Ammon's horn (tissue), 1 donor: ENCODE results near the gene TMEM81.
A peak's percentile ranks its signal among the peaks of the same experiment; 100 is the strongest.

ENCODE experiments used
- DNase-seq: peaks from one replicate; pipeline ENCODE4 v3.0.0-alpha.2; 2016; ENCODE audit warnings: low spot score

Gene TMEM81

DNA sequence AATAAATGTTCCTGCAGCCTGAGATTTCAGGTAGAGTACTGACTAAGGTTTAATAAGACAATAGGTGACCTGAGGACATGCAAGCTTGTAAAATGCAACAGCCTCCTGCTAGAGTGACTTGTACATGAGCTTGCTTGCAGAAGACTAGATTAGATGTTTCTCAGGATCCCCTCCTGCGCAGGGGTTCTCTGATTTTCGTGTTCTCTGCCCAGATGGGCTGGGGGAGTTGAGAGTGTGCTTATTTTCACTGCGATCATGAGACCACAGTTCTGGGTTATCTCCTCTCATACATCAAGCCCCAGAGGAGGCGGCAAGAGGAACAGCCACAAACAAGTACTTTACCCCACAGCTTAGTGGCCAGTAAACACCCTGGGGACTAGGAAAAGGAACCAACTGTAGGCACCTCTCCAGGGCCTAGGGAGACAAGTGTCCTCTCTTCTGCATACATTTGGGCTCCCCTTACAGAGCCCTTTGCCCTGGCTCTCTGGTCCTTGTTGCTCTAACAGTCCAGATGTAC, 8.0 kb downstream of the TMEM81 start:
- no peak for DNase-seq

DNA sequence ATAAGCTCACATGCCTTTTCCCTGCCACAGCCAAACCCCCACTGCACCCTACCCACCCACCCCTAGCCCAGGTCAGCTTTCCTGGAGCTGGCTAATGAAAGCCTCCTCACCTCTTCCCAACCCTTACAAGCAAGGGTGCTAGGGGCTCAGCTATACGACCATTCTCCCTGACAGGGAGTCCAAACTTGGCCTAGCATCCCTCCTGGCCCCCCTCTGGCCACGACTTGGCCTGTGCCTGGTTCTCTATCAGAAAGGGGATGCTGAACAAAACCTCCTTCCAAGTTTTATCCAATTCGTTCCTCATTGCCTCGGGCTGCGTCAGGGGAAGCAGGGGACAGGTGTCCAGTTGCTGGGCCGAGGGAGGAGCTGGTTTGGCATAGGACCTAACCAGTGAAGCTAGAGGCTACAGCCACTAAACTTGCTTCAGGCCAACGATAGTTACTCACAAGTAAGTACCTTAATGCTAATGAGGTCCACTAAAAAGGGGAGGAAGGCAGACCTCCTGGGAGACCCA, 8.6 kb downstream of the TMEM81 start:
- no peak for DNase-seq

DNA sequence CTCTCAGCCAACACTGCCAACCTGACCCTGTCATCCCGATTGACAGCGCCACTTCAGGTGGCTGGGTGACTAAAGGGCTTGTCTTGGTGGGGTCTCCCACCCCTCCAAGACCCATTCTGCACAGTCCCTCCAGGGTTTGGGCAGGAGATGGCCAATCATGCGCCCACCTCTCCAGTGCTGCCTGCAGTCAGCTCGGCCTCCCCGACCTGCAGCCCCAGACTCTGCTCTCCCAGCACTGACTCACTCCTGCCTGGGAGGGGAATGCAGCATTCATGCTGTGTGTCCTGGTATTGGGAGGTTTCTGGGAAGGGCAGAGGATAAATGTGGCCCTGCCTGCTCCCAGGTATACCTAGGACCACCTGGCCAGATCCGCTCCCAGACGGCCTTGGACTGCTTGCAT, 9.7 kb downstream of the TMEM81 start:
- DNase-seq, result no peak

DNA sequence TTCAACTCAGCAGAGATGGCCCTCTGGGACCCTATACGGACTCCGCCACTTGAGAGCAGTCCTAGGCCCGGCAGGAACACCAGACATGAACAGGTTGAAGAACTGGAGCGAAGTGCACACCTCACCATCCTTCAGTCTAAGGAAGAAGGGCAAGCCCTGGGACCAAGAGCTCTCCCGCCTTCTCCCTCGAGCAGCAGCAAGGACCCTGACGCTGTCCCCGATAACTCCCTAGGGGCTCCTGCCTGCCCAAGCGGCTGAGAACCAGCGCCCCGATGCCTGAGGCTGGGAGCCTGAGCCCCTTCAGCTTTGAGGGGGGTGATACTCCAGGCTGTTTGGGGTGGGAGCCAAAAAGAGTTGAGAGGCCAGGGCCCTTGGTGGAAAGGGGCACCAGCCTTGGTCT, 10.2 kb downstream of the TMEM81 start:
- no peak for DNase-seq

DNA sequence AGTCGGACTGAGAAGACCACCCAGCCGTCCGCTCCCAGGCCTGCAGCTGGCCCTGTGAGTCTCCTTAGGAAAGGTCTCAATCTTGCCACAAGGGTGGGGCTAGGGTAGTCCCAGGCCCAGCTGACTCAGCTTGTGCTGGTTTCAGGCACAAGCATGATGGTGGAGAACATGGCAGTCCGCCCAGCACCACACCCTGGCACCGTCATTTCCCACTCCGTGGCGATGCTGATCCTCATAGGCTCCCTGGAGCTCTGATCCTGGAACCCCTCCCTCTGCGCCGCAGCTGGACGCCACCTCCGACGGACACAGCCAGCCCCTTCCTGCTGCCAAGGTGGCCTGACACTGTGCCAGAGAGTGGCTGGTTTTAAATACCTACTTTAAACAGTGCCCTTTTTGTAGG, 10.7 kb downstream of the TMEM81 start:
- no peak for DNase-seq

DNA sequence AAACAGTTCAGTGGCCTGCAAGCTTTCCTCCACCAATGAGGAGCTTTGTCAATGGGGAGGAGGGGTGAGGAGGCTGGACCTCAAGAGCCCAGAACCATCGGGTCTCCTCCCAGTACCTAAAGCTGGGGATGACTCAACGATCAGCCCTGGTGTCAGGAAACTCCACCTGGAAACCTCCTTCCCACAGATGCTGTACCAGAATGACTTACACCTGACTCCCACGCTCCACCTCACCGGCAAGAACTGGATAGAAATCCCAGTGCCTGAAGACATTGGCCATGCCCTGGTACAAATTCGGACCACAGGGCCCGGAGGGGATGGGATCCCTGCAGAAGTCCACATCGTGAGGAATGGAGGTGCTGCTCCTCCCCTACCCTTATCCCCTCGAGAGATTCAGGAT, 11.4 kb downstream of the TMEM81 start:
- no peak for DNase-seq

DNA sequence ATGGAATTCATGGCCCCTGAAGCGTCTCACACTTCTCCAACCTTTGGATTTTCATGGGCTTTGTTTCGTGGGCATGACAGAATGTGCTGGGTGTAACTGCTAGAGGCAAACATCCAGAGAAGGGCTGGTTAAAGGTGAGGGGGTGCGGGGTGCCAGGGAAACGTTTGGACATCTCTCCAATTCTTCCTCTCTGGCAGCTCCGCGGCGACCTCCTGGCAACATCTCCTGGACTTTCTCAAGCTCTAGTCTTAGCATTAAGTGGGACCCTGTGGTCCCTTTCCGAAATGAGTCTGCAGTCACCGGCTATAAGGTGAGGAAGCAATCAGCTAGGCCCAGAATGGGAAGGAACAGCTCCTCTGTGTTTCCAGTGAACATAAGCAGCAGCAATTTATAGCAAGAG, 12.0 kb downstream of the TMEM81 start:
- DNase-seq, result no peak

DNA sequence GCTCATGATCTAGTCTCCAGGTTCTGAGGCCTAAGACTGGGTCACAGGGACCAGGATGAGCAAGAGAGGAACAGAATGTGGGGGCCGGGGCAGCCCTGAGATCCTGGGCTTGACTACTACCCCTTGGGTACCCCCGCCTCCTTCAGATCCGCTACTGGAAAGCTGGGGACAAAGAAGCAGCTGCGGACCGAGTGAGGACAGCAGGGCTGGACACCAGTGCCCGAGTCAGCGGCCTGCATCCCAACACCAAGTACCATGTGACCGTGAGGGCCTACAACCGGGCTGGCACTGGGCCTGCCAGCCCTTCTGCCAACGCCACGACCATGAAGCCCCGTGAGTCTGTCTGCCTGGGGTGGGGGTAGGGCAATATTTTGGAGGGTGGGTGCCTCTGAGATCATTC, 12.5 kb downstream of the TMEM81 start:
- peak; percentile 70 for DNase-seq

DNA sequence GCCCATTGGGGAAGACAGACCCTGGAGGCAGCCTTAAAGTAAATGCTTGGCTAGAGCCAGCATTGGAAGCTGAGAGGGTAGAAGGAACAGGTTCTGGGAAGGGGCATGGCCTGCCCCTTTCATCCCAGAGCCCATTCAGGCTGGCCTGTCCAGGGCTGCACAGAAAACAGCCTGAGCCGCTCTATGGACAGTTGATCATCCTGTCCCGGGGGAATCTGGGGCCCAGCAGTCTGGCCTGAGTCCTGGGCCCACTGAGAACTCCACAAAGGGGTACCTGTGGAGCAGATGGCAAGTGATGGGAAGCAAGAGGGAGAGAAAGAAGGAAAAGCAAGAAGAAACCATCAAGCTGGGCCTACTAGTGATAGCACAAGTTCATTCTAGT, 13.2 kb downstream of the TMEM81 start:
- DNase-seq, result no peak

DNA sequence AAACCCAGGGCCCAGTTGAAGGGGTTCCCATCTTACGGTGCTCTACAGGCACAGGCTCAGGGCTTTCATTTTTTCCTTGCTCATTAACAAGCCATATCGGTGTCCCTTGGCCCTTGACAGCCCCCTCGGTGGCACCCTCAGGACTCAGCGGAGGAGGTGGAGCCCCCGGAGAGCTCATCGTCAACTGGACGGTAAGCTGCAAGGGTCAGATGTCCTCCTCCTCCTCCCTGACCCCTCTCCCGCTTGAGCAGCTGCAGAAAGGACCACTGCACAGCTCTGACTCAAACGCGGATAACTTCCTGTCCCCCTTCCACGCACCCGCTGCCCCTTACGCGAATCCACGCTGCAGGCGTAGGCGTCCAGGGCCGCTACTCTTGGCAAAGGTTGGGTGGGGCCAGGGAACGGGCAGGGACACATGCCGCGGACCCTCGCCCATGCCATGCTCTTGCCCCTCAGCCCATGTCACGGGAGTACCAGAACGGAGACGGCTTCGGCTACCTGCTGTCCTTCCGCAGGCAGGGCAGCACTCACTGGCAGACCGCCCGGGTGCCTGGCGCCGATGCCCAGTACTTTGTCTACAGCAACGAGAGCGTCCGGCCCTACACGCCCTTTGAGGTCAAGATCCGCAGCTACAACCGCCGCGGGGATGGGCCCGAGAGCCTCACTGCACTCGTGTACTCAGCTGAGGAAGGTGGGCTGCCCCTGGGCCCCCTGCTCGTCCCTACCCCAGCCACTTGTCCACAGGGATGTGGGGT, 14.7 kb downstream of the TMEM81 start:
- DNase-seq, result no peak

DNA sequence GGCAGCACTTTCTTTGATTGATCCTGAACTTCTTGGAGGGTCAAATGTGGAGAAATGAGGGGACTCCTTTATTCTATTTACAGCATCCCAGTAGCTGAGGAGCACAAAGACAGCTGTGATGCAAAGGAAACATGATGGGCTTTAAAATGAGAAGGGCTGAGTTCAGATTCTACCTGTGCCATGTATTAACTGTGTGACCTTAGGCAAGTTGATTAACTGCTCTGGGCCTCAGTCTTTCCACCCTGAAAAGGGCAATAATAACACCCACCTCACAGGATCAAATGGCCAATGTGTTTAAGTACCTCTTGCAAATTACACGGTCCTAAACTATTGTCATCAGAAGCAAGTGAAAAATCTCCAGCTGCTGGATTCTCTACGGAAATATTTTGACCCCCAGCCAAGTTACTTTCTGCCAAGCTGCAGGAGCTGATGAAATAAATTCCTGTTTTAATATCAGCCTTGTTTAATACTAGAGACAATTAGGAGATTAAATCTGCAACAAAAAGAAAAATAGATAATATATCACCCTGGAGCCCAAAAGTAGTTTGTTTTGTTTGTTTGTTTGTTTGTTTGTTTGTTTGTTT, 15.7 kb downstream of the TMEM81 start:
- DNase-seq, result no peak

DNA sequence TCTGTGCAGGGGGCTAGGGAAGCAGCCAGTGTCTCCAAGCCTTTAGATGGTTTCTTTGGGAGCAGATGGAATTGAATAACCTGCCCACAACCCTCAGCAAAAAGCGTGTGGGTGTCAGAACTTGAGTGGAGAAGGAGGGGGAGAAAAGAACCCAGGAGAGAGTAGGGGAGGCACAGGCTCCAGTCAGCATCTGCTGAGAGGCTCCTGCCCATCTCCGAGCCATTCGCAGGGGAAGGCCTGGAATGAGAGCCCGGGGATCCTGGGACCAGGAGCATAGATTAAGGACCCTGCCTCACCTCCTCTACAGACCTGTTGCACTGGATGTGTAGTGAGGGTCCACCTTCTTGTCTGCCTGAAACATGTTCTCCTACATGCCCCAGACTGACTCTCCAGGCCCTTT, 16.3 kb downstream of the TMEM81 start:
- DNase-seq, result no peak

DNA sequence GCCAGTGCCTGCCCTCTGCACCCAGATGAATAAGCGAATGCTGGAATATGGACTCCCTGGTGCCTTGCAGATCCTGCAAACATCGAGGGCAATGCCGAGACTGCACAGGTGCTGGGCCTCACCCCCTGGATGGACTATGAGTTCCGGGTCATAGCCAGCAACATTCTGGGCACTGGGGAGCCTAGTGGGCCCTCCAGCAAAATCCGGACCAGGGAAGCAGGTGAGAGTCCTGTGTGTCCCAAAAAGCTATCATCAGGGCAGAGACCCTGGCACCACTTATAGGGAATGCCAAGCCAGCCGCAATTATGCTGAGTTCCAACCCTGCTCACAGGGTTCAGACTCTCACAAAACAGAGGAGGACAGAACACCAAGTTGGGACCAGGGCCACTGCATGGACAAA, 17.2 kb downstream of the TMEM81 start:
- DNase-seq, result no peak

DNA sequence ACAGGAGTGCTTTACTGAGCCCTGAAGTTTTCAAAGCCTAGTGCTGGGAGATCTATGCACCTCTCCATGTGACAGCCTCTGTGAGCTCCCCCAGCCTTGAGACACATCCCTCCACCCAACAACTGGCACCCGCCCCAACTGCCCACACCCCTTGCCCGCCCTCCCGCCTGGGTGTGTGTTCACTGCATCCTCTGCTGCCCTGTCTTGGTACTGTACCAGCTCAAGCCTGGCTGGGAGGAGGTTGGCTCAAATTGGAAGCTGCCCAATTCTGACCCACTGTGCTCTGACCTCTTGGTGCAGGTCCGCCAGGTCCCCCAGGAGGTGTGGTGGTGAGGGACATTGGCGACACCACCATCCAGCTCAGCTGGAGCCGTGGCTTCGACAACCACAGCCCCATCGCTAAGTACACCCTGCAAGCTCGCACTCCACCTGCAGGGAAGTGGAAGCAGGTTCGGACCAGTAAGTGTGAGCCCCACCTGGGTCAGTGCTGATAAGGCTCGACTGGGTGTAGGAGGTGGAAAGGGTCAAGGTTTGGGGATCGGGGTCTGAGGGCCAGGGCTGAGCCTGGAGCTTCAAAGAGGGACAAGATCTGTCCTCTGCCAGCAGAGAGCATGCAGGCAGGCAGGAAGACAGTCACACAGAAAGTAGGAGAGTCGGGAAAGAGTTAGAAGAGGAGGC, 18.0 kb downstream of the TMEM81 start:
- no peak for DNase-seq

DNA sequence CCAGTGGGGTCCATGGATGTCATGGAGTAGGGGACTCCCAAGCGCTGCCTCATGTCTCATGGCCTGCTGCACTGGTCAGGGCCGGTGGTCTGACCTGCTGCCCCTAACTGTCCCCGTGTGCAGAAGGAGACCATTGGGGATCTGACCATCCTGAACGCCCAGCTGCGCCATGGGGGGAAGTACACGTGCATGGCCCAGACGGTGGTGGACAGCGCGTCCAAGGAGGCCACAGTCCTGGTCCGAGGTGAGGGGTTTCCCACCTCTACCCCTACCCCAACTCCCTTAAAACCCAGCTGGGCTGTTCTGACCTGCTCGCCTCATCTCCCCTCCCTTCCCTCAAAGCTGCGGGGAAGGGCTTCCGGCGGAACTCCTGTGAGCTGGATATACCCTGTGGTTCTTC, 18.6 kb downstream of the TMEM81 start:
- DNase-seq, result no peak

DNA sequence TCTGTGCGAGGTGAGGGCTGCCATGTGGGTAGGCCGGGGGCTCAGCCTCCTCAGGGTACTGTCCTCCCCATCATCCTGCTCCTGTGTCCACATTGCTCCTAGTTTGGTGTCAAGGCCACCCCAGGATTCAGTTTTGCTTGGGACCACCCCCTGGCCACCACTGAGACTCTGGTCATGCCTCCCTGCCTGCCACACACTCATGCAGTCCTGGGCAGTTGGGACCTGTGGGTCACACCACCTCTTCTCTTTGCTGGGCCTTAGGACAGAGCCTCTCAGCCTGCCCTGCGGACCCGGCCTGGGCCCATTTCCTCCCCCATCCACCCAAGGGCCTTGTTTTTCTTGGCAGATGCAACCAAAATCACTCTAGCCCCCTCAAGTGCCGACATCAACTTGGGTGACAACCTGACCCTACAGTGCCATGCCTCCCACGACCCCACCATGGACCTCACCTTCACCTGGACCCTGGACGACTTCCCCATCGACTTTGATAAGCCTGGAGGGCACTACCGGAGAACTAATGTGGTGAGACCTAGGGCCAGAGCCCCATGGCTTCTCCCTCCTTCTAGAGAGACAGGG, 19.4 kb downstream of the TMEM81 start:
- no peak for DNase-seq

DNA sequence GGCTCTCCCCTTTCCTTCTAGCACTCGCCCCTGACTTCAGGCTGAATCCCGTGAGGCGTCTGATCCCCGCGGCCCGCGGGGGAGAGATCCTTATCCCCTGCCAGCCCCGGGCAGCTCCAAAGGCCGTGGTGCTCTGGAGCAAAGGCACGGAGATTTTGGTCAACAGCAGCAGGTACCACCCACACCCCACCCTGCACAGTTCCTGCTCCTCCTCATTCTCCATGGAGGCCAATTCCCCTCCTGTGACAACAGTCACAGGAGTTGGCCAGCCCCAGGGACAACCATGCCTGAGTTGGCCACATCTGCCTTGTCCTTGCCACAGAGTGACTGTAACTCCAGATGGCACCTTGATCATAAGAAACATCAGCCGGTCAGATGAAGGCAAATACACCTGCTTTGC, 20.0 kb downstream of the TMEM81 start:
- no peak for DNase-seq

DNA sequence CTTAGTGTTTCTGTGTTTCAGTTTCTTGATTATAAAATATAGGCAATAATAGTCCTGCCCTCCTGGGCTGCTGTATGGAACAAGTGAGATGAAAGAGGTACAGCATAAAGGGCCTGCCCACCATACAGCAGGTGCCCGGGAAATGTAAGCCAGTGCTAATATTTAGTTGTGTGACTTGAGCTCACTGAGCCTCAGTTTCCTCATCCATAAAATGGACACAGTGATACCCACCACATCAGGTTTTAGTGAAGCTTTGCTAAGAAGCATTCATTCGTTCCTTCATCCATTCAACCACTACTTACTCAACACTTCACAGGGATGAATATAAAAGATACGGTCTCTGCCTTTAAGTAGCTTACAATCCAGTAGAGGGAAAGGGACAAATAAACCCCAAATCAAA, 21.4 kb downstream of the TMEM81 start:
- DNase-seq, result no peak

DNA sequence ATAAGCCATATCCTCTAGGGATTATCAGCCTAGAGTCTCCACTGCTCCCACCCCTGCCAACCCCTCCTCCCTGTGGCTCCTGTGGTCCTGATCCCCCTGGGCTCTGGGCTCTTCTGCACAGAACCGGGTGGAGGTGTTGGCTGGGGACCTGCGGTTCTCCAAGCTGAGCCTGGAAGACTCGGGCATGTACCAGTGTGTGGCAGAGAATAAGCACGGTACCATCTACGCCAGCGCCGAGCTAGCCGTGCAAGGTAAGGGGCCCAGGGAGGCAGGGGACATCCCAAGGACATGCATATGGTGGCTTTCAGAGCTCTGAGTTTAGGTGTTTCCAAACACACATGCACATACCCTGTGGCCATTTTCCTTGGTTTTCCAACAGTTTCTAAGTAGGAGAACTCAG, 21.9 kb downstream of the TMEM81 start:
- no peak for DNase-seq

DNA sequence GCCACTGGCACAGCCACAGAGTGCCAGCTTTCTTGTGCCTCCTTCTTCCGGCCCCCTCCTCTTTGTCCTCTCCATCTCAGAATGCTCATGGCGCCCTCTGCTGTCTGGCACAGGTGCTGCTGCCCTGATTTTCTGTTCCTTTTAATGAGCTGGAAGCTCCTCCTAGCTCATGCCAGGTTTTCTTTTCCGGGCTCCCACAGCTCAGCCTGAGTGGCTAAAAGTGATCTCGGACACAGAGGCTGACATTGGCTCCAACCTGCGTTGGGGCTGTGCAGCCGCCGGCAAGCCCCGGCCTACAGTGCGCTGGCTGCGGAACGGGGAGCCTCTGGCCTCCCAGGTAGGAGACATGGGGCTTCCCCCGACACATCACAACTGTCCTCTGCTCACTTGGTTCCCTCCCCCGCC, 22.6 kb downstream of the TMEM81 start:
- peak; percentile 91 for DNase-seq

DNA sequence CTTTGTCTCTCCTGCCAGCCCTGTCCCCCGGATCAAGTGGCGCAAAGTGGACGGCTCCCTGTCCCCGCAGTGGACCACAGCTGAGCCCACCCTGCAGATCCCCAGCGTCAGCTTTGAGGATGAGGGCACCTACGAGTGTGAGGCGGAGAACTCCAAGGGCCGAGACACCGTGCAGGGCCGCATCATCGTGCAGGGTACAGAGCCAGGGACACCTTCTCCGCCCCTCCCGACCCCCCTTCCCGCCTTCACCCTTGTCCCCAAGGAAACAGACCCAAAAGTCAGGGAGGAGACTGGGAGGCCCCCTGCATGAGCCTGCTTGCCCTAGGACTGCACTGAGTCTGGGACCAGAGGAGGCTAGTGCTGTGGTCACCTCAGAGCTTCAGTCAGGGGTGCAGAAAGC, 23.0 kb downstream of the TMEM81 start:
- no peak for DNase-seq

DNA sequence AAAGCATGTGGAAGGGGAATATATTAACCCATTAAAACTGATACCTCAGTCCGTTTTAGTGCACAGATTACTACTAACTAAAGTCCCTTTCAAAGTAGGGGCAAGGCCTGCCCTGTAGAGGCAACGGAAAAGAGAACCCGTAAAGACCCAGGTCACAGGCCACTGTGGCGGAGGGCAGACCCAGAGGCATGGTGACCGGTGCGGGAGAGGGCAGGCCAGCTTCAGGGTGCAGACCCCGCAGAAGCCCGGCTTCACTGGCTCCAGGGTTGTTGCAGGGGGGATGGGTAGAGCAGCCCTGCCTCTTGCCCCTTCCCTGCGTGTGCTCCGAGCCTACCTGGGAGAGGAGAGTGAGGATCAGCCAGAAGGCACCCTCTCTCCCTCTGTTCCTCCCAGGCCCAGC, 23.5 kb downstream of the TMEM81 start:
- DNase-seq, result no peak

DNA sequence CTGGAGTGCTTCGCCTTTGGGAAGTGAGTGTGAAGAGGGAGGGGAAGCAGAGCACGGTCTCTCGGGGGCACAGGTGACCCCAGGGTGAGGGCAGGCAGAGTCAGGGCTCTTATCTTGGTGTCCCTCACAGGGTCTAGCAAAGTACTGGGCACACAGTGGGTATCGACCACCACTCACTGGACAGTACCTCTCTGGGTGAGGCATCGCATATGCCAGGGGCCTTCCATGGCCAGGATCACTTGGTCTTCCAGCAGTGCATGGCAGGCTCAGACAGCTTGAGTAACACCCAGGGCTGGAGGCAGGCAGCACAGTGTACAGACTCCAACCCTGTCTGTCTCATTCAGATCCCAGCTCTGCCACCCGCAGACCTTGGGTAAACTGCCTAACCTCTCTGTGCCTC, 24.6 kb downstream of the TMEM81 start:
- no peak for DNase-seq
